Bronchial epithelial cell (primary cell): ENCODE measurements around the gene MYH15. TPM values are rescaled to one million over a fixed set of nuclear protein-coding genes. Genes with fewer than 3 reads are reported as not detected.

ENCODE experiments used
- DNase-seq: peaks from one replicate; pipeline ENCODE4 v3.0.0-alpha.2; 2010; ENCODE audit warnings: low read depth
- FAIRE-seq: peaks from 2 replicates; lab custom pipeline; 2011; peaks lifted over from hg19 to GRCh38; lab: Jason Lieb, UNC
- H3K27me3 ChIP-seq: 2 replicates; pipeline ENCODE4 v1.5.1; 2011; ENCODE audit warnings: low read length; ENCODE audit not compliant: control insufficient read depth, insufficient read depth
- H3K36me3 ChIP-seq: 2 replicates; pipeline ENCODE4 v1.5.1; 2011; ENCODE audit warnings: low read length; ENCODE audit not compliant: control insufficient read depth, insufficient read depth
- H3K4me3 ChIP-seq: 2 replicates; pipeline ENCODE4 v1.5.1; 2011; ENCODE audit warnings: mild to moderate bottlenecking, low read depth, low read length, control low read depth
- CTCF ChIP-seq: IDR thresholded peaks from 2 replicates; pipeline ENCODE4 v1.5.1; 2011; ENCODE audit warnings: mild to moderate bottlenecking, moderate library complexity, low read length, control low read depth, inconsistent platforms; ENCODE audit not compliant: insufficient read depth, severe bottlenecking
- total RNA-seq: library from RNA; depleted of rRNA; stranded (reverse); fragments of >200 nt; gene quantifications from 2 replicates; pipeline ENCODE4 v1.2.1, GENCODE V29; 2014

Gene MYH15
- total RNA-seq, 1 donor from 2014 or later: under 0.01 TPM

GRCh38 chr3:108501535-108501934 lies 8.9 kb downstream of the MYH15 start:
- DNase-seq (no peak), FAIRE-seq (peak; percentile 62)
- no peaks in the 10 kb centered on the region for H3K27me3 ChIP-seq
- TF ChIP-seq CTCF: no peak
- H3K36me3 ChIP-seq: no peaks in the 10 kb centered on the region
- H3K4me3 ChIP-seq: no peak overlapping the region

GRCh38 chr3:108500728-108501127 lies 9.7 kb downstream of the MYH15 start:
- FAIRE-seq: no peak
- Histone ChIP-seq H3K27me3 (no peaks in the 10 kb centered on the region), H3K36me3 (no peaks in the 10 kb centered on the region), H3K4me3 (no peak overlapping the region)
- no peak for DNase-seq
- no peak for TF ChIP-seq CTCF

- no peak for FAIRE-seq
- Histone ChIP-seq H3K36me3 (no peaks in the 10 kb centered on the region), H3K27me3 (no peaks in the 10 kb centered on the region), H3K4me3 (no peak overlapping the region)
- TF ChIP-seq CTCF: no peak
- no peak for DNase-seq
These were observed 13.1 kb downstream of the MYH15 start for GRCh38 chr3:108497271-108497670.

- no peak for FAIRE-seq
These were observed 14.7 kb downstream of the MYH15 start for GRCh38 chr3:108495717-108496116.

GRCh38 chr3:108494906-108495531 lies 15.4 kb downstream of the MYH15 start:
- no peaks in the 10 kb centered on the region for H3K27me3 ChIP-seq
- TF ChIP-seq CTCF: no peak
- DNase-seq (no peak), FAIRE-seq (no peak)
- H3K4me3 ChIP-seq: no peak overlapping the region
- H3K36me3 ChIP-seq: no peaks in the 10 kb centered on the region

More at GRCh38 chr3:108495717-108496116, 14.7 kb downstream of the MYH15 start:
- no peak for TF ChIP-seq CTCF
- DNase-seq: no peak
- Histone ChIP-seq H3K27me3 (no peaks in the 10 kb centered on the region), H3K4me3 (no peak overlapping the region), H3K36me3 (no peaks in the 10 kb centered on the region)

- Histone ChIP-seq H3K36me3 (no peaks in the 10 kb centered on the region), H3K27me3 (no peaks in the 10 kb centered on the region), H3K4me3 (no peak overlapping the region)
- peak; percentile 58 for TF ChIP-seq CTCF
- DNase-seq (no peak), FAIRE-seq (no peak)
These were observed 16.5 kb downstream of the MYH15 start for GRCh38 chr3:108493862-108494261.
